ENCODE data around the gene ZNF451. TPM values are rescaled to one million over a fixed set of nuclear protein-coding genes. Genes with fewer than 3 reads are reported as not detected.
A peak's percentile ranks its signal among the peaks of the same experiment; 100 is the strongest.

Gene ZNF451
- total and polyA plus RNA-seq, 2 experiments from 2014 or later, result 15.8 to 63.4 TPM

DNA sequence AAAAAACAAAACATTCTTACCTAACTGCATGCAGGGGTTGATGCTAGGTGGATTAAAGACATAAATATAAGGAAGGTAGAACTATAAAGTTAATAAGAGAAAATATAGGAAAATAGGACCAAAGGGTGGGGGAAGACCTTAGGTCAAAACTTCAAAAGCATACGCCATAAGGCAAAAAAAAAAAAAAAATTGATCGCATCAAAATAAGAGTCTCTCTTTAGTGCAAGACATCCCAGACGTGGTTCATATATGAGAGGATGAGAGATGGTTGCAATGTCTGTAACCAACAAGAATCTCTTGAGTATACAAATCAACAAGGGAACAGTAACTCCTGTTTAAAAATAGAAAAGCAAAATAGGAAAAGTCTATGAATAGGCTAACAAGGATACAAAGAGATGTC is 90.6 kb downstream of the ZNF451 start:
- H3K79me2 ChIP-seq, result peaks cover 49% of the 10 kb centered on the region
- 86% methylated on average over 3 of the region's 3 CpGs for WGBS (ENCODE audit: low lambda C conversion rate, missing lambda C conversion rate)
- no peaks in the 10 kb centered on the region for H3K9me3 ChIP-seq (ENCODE audit: low read depth)
- no peaks in the 10 kb centered on the region for H3K4me1 ChIP-seq (ENCODE audit: insufficient read depth)
- no peak overlapping the region for H3K4me3 ChIP-seq
- TF ChIP-seq, protein P1, sequence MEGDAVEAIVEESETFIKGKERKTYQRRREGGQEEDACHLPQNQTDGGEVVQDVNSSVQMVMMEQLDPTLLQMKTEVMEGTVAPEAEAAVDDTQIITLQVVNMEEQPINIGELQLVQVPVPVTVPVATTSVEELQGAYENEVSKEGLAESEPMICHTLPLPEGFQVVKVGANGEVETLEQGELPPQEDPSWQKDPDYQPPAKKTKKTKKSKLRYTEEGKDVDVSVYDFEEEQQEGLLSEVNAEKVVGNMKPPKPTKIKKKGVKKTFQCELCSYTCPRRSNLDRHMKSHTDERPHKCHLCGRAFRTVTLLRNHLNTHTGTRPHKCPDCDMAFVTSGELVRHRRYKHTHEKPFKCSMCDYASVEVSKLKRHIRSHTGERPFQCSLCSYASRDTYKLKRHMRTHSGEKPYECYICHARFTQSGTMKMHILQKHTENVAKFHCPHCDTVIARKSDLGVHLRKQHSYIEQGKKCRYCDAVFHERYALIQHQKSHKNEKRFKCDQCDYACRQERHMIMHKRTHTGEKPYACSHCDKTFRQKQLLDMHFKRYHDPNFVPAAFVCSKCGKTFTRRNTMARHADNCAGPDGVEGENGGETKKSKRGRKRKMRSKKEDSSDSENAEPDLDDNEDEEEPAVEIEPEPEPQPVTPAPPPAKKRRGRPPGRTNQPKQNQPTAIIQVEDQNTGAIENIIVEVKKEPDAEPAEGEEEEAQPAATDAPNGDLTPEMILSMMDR (IDR thresholded peaks at IDR 0.05; ENCODE audit: poor library complexity), result no peak
- TF ChIP-seq EZH2 (IDR thresholded peaks at IDR 0.05; ENCODE audit: borderline replicate concordance) (no peak), EZH2phosphoT487 (IDR thresholded peaks at IDR 0.05; ENCODE audit: low read depth, severe bottlenecking, unreplicated experiment) (no peak)
- no peak for DNase-seq (ENCODE audit: low spot score)
- H3K4me2 ChIP-seq, result no peak overlapping the region
- no peaks in the 10 kb centered on the region for H4K20me1 ChIP-seq (ENCODE audit: insufficient read depth, poor library complexity, severe bottlenecking)
- H3K9me2 ChIP-seq (replicated peaks; ENCODE audit: insufficient read depth), result no peaks in the 10 kb centered on the region
- H2AFZ ChIP-seq, result no peak overlapping the region
- no peaks in the 10 kb centered on the region for H3K27me3 ChIP-seq
- H3K27ac ChIP-seq, result no peak overlapping the region
- no peaks in the 10 kb centered on the region for H3K36me3 ChIP-seq (replicated peaks; ENCODE audit: insufficient read depth, low read depth)

DNA sequence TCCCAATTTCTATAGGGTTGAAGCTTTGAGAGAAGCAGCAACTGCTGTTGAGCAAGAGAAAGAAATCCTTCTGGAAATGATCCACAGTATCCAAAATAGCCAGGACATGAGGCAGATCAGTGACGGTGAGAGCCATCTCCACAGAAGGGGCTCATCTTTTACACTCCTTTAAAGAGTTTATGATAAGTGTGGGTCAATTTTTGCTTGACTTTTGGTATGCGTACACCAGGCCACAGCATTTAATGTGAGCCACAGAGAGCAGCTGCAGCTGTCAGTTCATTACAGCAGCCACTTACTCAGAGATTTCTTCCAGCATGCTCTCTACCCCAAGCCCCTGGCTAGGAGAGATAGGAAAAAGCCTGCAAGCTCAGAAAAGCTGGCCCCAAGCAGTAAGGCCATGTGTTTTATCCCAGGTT is 92.0 kb downstream of the ZNF451 start:
- Histone ChIP-seq H3K36me3 (replicated peaks; ENCODE audit: insufficient read depth, low read depth) (no peaks in the 10 kb centered on the region), H3K27ac (peak overlapping the region; percentile 29), H2AFZ (no peak overlapping the region), H3K9me3 (ENCODE audit: low read depth) (no peaks in the 10 kb centered on the region), H3K4me3 (no peak overlapping the region), H3K79me2 (peaks cover 34% of the 10 kb centered on the region), H3K9me2 (replicated peaks; ENCODE audit: insufficient read depth) (no peaks in the 10 kb centered on the region), H4K20me1 (ENCODE audit: insufficient read depth, poor library complexity, severe bottlenecking) (no peaks in the 10 kb centered on the region), H3K4me2 (no peak overlapping the region), H3K4me1 (ENCODE audit: insufficient read depth) (no peaks in the 10 kb centered on the region), H3K27me3 (no peaks in the 10 kb centered on the region)
- peak; percentile 13 for DNase-seq (ENCODE audit: low spot score)
- no peak for TF ChIP-seq EZH2phosphoT487 (IDR thresholded peaks at IDR 0.05; ENCODE audit: low read depth, severe bottlenecking, unreplicated experiment)
- TF ChIP-seq EZH2 (IDR thresholded peaks at IDR 0.05; ENCODE audit: borderline replicate concordance), result no peak
- TF ChIP-seq, protein P1 (IDR thresholded peaks at IDR 0.05; ENCODE audit: poor library complexity), result no peak
- WGBS (ENCODE audit: low lambda C conversion rate, missing lambda C conversion rate), result 84% methylated on average over 2 of the region's 2 CpGs

DNA sequence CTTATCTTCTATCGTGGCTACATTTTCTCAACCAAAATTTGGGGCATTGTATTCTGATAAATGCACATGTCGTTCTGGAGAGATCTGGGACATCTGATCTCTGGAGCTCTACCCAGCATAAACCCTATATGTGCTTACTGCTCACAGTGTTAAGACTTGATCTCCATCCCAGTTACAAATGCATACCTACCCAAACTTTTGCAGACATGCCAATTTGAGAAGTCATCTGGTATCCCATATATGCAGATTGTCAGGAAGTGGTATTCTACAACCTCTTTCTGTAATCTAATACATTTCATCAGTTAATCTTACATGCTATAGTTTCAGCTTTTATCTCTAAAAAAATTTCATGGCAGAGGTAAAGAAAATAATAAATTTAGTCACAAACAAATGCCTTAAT is 93.3 kb downstream of the ZNF451 start:
- WGBS (ENCODE audit: low lambda C conversion rate, missing lambda C conversion rate), result 92% methylated on average over 2 of the region's 2 CpGs
- Histone ChIP-seq H3K4me1 (ENCODE audit: insufficient read depth) (no peaks in the 10 kb centered on the region), H3K9me3 (ENCODE audit: low read depth) (no peaks in the 10 kb centered on the region), H3K4me3 (no peak overlapping the region), H3K27ac (no peak overlapping the region), H3K79me2 (peaks cover 29% of the 10 kb centered on the region), H3K9me2 (replicated peaks; ENCODE audit: insufficient read depth) (no peaks in the 10 kb centered on the region), H3K36me3 (replicated peaks; ENCODE audit: insufficient read depth, low read depth) (no peaks in the 10 kb centered on the region), H4K20me1 (ENCODE audit: insufficient read depth, poor library complexity, severe bottlenecking) (no peaks in the 10 kb centered on the region), H3K4me2 (no peak overlapping the region), H3K27me3 (no peaks in the 10 kb centered on the region), H2AFZ (no peak overlapping the region)
- no peak for DNase-seq (ENCODE audit: low spot score)
- no peak for TF ChIP-seq EZH2phosphoT487 (IDR thresholded peaks at IDR 0.05; ENCODE audit: low read depth, severe bottlenecking, unreplicated experiment)
- TF ChIP-seq, protein P1 (IDR thresholded peaks at IDR 0.05; ENCODE audit: poor library complexity), result no peak
- TF ChIP-seq EZH2 (IDR thresholded peaks at IDR 0.05; ENCODE audit: borderline replicate concordance), result no peak

DNA sequence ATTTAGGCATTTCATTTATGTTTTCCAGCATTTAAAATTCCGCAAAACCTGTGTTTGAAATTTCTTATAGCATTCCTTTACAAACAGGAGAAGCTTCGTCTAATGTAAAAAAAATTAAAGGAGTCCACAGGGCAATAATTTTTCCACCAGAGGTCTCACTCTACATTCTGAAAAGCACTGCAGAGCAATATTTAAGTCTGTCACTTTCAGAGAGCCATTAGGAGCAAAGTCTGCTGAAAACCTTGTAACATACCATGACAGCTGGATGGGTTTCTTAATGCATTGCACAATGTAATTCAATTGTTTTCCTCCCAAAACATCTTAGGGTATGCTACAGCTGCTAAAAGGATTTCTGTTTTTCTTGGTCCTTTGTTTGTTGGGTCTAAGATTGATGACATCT is 100.2 kb downstream of the ZNF451 start:
- Histone ChIP-seq H3K79me2 (no peaks in the 10 kb centered on the region), H4K20me1 (ENCODE audit: insufficient read depth, poor library complexity, severe bottlenecking) (no peaks in the 10 kb centered on the region), H3K9me3 (ENCODE audit: low read depth) (no peaks in the 10 kb centered on the region), H3K4me1 (ENCODE audit: insufficient read depth) (no peaks in the 10 kb centered on the region), H3K27ac (no peak overlapping the region), H2AFZ (no peak overlapping the region), H3K4me2 (no peak overlapping the region), H3K36me3 (replicated peaks; ENCODE audit: insufficient read depth, low read depth) (no peaks in the 10 kb centered on the region), H3K9me2 (replicated peaks; ENCODE audit: insufficient read depth) (no peaks in the 10 kb centered on the region), H3K27me3 (no peaks in the 10 kb centered on the region), H3K4me3 (no peak overlapping the region)
- TF ChIP-seq, protein P1 (IDR thresholded peaks at IDR 0.05; ENCODE audit: poor library complexity), result peak; percentile 52
- TF ChIP-seq EZH2 (IDR thresholded peaks at IDR 0.05; ENCODE audit: borderline replicate concordance) (no peak), EZH2phosphoT487 (IDR thresholded peaks at IDR 0.05; ENCODE audit: low read depth, severe bottlenecking, unreplicated experiment) (no peak)
- DNase-seq (ENCODE audit: low spot score), result peak; percentile 46
- WGBS (ENCODE audit: low lambda C conversion rate, missing lambda C conversion rate), result 76% methylated on average over 2 of the region's 2 CpGs

All from hepatocyte (in vitro differentiated cells).